B cell (primary cell): Measurements from ENCODE around the gene IGFBP7.

Source experiments
- CTCF ChIP-seq: fragments of 200-600 bp; IDR thresholded peaks from one replicate; pipeline ENCODE4 v1.8.0; 2022; ENCODE audit warnings: antibody characterized with exemption, mild to moderate bottlenecking
- EZH2 ChIP-seq: IDR thresholded peaks from 2 replicates; pipeline ENCODE4 v1.6.1; 2012; ENCODE audit warnings: borderline replicate concordance, low read depth, mild to moderate bottlenecking, moderate library complexity, low read length; ENCODE audit not compliant: insufficient read depth, poor library complexity, severe bottlenecking

GRCh38 chr4:57083090-57083489 is 27.1 kb downstream of the IGFBP7 start:
- TF ChIP-seq CTCF (no peak), EZH2 (no peak)
